ENCODE results near the gene PYY.
A peak's percentile ranks its signal among the peaks of the same experiment; 100 is the strongest.

The PYY gene

GRCh38 chr17:43909537-43910231 lies 44.1 kb downstream of the PYY start:
- TF ChIP-seq CTCF (IDR thresholded peaks at IDR 0.05; ENCODE audit: low read depth, low read length, missing control alignments): no peak
- DNase-seq (ENCODE audit: extremely low read depth, low read depth): no peak
- no peak overlapping the region for H3K4me3 ChIP-seq (replicated peaks; ENCODE audit: low read depth, low read length)

DNA sequence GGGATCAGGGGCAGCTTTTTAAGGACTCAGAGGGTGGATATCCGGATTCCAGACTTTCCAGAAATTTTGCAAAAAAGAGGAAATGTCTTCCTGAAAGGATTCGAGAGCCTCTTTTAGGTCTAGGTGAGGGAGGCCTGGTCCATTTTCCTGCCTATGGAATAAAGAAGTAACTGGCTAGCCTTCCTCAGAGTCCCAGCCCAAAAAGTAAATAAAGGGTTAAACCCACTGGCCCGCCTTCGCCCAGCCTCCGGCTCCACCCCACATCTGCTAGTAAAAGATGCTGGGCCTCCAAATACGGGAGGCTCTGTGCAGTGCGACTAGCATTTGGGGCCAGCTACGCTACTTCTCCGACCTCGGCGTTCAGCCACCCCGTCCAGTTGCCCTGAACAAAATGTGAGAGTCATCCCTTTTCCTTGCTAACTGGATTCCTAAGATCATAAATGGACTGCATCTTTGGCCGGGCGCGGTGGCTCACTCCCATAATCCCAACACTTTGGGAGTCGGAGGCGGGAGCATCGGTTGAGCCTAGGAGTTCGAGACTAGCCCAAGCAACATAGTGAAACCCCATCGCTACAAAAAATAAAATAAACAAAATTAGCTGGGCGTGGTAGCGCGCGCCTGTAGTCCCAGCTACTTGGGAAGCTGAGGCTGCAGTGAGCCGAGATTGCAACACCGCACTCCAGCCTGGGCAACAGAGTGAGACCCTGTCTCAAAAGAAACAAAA lies 45.6 kb downstream of the PYY start:
- no peak for TF ChIP-seq CTCF (IDR thresholded peaks at IDR 0.05; ENCODE audit: low read depth, low read length, missing control alignments)
- H3K4me3 ChIP-seq (replicated peaks; ENCODE audit: low read depth, low read length): no peak overlapping the region; the same call in 1 of the 2 replicates
- DNase-seq (ENCODE audit: extremely low read depth, low read depth): no peak

DNA sequence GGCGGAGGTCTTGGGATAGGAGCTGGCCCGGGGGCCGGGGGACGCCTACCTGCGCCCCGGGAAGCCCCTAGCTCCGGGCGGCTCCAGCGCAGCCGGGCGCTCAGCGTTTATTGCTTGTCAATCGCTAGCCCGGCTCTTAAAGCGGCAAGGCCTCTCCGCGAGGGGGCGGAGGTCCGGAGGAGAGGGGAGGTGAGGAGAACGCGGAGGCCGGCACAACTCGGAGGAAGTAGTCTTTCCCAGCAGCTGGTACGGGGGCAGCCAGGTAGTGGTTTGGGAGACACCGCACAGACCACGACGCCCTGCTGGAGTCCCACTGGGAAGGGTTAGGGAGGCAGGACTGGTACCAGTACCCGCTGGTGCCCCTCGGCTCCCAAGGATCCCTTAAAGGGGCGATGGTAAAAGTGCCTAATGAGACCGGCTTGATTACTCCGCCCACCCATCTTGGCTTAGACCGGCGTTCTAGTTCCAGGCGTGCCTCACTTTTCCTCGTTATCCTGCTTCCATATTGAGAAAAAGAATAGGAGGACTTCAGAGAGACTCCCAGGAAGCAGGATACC lies 46.2 kb downstream of the PYY start, which contains the start of gene MPP2:
Gene MPP2, minus strand, starts transcription at position 112 of the 557 bp plus-strand sequence. CDS start 3,076 bp downstream, outside the sequence.
- DNase-seq (ENCODE audit: extremely low read depth, low read depth): no peak
- TF ChIP-seq CTCF (IDR thresholded peaks at IDR 0.05; ENCODE audit: low read depth, low read length, missing control alignments): peak; percentile 29
- peak within 1 kb of the TSS; percentile 36 for H3K4me3 ChIP-seq (replicated peaks; ENCODE audit: low read depth, low read length)

GRCh38 chr17:43906951-43907424 lies 46.8 kb downstream of the PYY start:
- TF ChIP-seq CTCF (IDR thresholded peaks at IDR 0.05; ENCODE audit: low read depth, low read length, missing control alignments): no peak
- H3K4me3 ChIP-seq (replicated peaks; ENCODE audit: low read depth, low read length): peak overlapping the region; percentile 36
- DNase-seq (ENCODE audit: extremely low read depth, low read depth): no peak

- H3K4me3 ChIP-seq (replicated peaks; ENCODE audit: low read depth, low read length): no peak overlapping the region; the same call in 1 of the 2 replicates
- no peak for DNase-seq (ENCODE audit: extremely low read depth, low read depth)
- TF ChIP-seq CTCF (IDR thresholded peaks at IDR 0.05; ENCODE audit: low read depth, low read length, missing control alignments): no peak
Measured at GRCh38 chr17:43905985-43906852, 47.5 kb downstream of the PYY start.

DNA sequence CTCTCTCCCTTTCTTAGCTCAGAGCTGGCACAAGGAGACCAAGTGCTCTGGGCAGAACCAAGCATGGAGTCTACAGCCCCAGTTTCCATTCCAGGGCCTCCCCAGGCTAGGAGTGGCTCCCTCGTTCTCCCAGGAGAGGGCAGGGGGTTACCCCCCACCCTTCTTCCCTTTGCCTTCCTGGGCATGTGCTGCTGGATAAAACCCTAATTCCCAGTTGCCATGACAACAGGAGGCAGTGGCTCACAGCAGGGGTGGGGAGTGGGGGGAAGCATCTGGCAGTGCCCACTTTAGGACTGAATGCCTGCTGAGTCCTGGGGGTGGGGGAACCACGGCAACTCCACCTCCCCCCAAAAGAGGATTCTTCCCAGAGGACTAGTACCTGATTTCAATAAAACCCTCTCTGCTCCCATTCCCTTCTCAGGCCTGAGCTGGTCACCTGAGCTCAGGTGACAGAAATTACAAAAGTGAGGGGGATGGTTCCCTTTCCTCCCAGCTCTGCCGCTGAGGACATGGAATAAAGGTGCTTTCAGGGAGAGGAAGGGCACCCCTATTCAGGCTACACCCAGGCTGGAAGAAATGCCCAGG lies 48.2 kb downstream of the PYY start:
- H3K4me3 ChIP-seq (replicated peaks; ENCODE audit: low read depth, low read length): no peak overlapping the region
- no peak for TF ChIP-seq CTCF (IDR thresholded peaks at IDR 0.05; ENCODE audit: low read depth, low read length, missing control alignments)
- DNase-seq (ENCODE audit: extremely low read depth, low read depth): no peak
